Adrenal gland (tissue), 12 donors: ENCODE measurements around the gene ZNF76. TPM values are rescaled to one million over a fixed set of nuclear protein-coding genes. Genes with fewer than 3 reads are reported as not detected.
A peak's percentile ranks its signal among the peaks of the same experiment; 100 is the strongest.

Experiments used
- DNase-seq, 7 donors: peaks; one replicate each; pipeline ENCODE4 v3.0.0-alpha.2; 2019 to 2020
- H3K27ac ChIP-seq, 5 donors: fragments of 200-600 bp; sonication (generic) in 4 of 5; 1 replicate in 3 of 5; 2 replicates in 2 of 5; pipeline versions ENCODE4 v1.5.1 to v1.8.0; 2016 to 2020; ENCODE audit warnings: mild to moderate bottlenecking in 1 of 5
- H3K27me3 ChIP-seq: fragments of 200-600 bp; 2 replicates; pipeline ENCODE4 v1.8.0; 2021
- H3K36me3 ChIP-seq, 2 donors: fragments of 200-600 bp; replicated peaks in 1 of 2; 1 replicate in 1 of 2; 2 replicates in 1 of 2; pipeline versions ENCODE4 v1.5.1 to v1.8.0; 2018 to 2022
- H3K4me1 ChIP-seq, 2 donors: fragments of 200-600 bp; replicated peaks in 1 of 2; 1 replicate in 1 of 2; 2 replicates in 1 of 2; pipeline versions ENCODE4 v1.5.1 to v1.8.0; 2018 to 2021
- H3K4me3 ChIP-seq, 4 donors: fragments of 200-600 bp; sonication (generic) in 3 of 4; one replicate each; pipeline ENCODE4 v1.5.1; 2016 to 2018
- H3K9me3 ChIP-seq, 3 donors: fragments of 200-600 bp; sonication (generic) in 1 of 3; replicated peaks in 1 of 3; 1 replicate in 2 of 3; 2 replicates in 1 of 3; pipeline versions ENCODE4 v1.5.1 to v1.8.0; 2016 to 2021
- POLR2A ChIP-seq, 2 donors: fragments of 450-650 bp; IDR thresholded peaks; one replicate each; pipeline ENCODE4 v1.6.1; 2017; ENCODE audit warnings: antibody characterized with exemption in 2 of 2, mild to moderate bottlenecking in 2 of 2, moderate library complexity in 1 of 2
- WGBS, 4 donors: extraction: QIAGEN DNeasy Blood & Tissue Kit in 2 of 4; methylation state at CpG; one replicate each; pipeline versions ENCODE4 v1.1.5 to v1.1.7; 2013 to 2017; 5-methylcytosine and 5-hydroxymethylcytosine counted together
- intact Hi-C, 2 donors: fragments of 100-400 bp; cut with DNase I; formaldehyde crosslinking; loops; one replicate each; pipeline versions ENCODE4 v1.14.1 to v1.15.0; 2022 to 2023
- polyA plus RNA-seq, 3 donors: library from polyadenylated mRNA; stranded (reverse); fragments of 200-250 nt in 2 of 3; fragments of 350-450 nt in 1 of 3; fragmentation: Illumina TruSeq in 1 of 3; extraction: RNeasy Lipid Tissue Mini Kit (QIAGEN cat#74804) in 1 of 3; gene quantifications; one replicate each; pipeline ENCODE4 v1.2.3, GENCODE V29; 2013 to 2014
- total RNA-seq, 9 donors: library from RNA; depleted of rRNA in 4 of 9; stranded (reverse); fragments of >200 nt in 4 of 9; fragments of 120-200 nt in 1 of 9; fragmentation: NEBNext Ultra II Directional in 1 of 9; extraction: Animal tissue kit (Norgen Biotek cat#: 25700) in 1 of 9; gene quantifications; one replicate each; pipeline versions ENCODE4 v1.1.0 to v1.2.4, GENCODE V29; 2013 to 2023
- TF ChIP-seq, protein P1 (sequence below), 6 experiments: fragments of 450-650 bp in 4 of 6; fragments of 200-600 bp in 2 of 6; sonication (generic) in 1 of 6; IDR thresholded peaks; 1 replicate in 5 of 6; 2 replicates in 1 of 6; pipeline versions ENCODE4 v1.5.1 to v1.8.0; 2016 to 2021; ENCODE audit warnings: antibody characterized with exemption in 6 of 6, mild to moderate bottlenecking in 2 of 6, moderate library complexity in 1 of 6
- donor health status: healthy with polysubstance abuse.
- donor health status: Bipolar disorder and iron deficiency.
- donor health status: DM: yes; HTN: yes; CAD: no.
- donor health status: DM: no; HTN: no; CAD: no.
- donor health status: DM: no; HTN: no; CAD: no.
- donor health status: DM: yes; HTN: yes; CAD: no.

Gene ZNF76
- total and polyA plus RNA-seq, 12 donors, result 25.3 to 185 (median 45.2) TPM

DNA sequence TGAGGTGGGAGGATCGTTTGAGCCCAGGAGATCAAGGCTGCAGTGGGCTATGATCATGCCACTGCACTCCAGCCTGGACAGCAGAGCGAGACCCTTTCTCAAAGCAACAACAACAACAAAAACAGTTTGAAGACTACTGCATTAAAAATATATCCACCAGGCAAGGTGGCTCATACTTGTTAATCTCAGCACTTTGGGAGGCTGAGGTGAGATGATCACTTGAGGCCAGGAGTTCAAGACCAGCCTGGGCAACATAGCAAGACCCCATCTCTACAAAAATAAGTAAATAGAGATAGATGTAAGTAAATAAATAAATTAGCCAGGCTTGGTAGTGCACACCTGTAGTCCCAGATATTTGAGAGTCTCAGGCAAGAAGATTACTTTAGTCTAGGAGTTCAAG, 12.5 kb downstream of the ZNF76 start:
- WGBS, 4 donors, result 93 to 100% (median 98%) methylated on average over 2 of the region's 2 CpGs
- intact Hi-C loops, result no loop called here
- no peak for DNase-seq
- Histone ChIP-seq H3K4me3 (no peak overlapping the region), H3K36me3 (no peaks in the 10 kb centered on the region), H3K4me1 (peaks cover 0 to 10% of the 10 kb centered on the region in 2 donors), H3K27ac (no peak overlapping the region), H3K9me3 (no peaks in the 10 kb centered on the region), H3K27me3 (no peaks in the 10 kb centered on the region)
- TF ChIP-seq, protein P1, sequence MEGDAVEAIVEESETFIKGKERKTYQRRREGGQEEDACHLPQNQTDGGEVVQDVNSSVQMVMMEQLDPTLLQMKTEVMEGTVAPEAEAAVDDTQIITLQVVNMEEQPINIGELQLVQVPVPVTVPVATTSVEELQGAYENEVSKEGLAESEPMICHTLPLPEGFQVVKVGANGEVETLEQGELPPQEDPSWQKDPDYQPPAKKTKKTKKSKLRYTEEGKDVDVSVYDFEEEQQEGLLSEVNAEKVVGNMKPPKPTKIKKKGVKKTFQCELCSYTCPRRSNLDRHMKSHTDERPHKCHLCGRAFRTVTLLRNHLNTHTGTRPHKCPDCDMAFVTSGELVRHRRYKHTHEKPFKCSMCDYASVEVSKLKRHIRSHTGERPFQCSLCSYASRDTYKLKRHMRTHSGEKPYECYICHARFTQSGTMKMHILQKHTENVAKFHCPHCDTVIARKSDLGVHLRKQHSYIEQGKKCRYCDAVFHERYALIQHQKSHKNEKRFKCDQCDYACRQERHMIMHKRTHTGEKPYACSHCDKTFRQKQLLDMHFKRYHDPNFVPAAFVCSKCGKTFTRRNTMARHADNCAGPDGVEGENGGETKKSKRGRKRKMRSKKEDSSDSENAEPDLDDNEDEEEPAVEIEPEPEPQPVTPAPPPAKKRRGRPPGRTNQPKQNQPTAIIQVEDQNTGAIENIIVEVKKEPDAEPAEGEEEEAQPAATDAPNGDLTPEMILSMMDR (IDR thresholded peaks at IDR 0.05), result no peak
- TF ChIP-seq POLR2A (IDR thresholded peaks at IDR 0.05), result no peak

DNA sequence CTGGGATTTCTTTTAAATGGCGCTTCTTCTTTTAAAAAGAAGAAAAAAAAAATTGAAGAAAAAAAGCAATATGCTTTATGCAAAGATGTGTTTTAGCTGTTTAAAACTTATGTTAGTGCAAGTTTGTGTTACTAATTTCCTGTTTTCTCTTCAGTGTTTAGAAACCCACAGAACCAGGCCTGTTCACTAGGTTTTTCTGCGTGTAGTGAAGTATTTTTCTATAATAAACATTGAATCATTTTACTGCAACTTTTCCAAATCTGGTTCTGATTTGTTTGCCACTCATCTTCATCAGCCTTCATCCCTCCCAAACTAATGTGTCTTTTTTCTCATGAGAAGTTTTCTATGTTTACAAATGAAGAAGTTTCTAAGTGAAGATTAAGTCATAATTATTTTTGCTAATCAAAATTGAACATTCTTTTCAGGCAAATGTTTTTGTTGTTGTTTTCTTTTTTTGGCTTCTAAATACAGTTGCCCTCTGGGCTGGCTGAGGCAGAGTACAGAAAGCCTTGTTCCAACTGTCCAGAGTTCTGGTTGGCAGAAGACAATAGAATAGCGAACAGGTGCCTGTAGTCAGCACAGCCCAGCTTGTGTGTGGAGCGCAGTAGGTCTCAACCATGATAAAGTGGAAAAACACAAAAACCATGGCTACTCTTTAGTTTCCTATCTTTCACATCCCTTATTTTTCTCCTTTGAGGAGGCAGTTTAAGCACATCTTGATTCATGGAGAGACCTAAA, 14.5 kb downstream of the ZNF76 start:
- peaks cover 0 to 10% of the 10 kb centered on the region in 2 donors for H3K4me1 ChIP-seq
- intact Hi-C loops, result no loop called here
- no peak overlapping the region for H3K4me3 ChIP-seq
- no peak overlapping the region for H3K27ac ChIP-seq
- no peak for DNase-seq
- no peaks in the 10 kb centered on the region for H3K9me3 ChIP-seq
- H3K36me3 ChIP-seq, result no peaks in the 10 kb centered on the region
- TF ChIP-seq, protein P1 (IDR thresholded peaks at IDR 0.05), result no peak
- no peak for TF ChIP-seq POLR2A (IDR thresholded peaks at IDR 0.05)
- WGBS, 4 donors, result 87 to 94% (median 92%) methylated on average over 4 of the region's 4 CpGs
- H3K27me3 ChIP-seq, result no peaks in the 10 kb centered on the region

DNA sequence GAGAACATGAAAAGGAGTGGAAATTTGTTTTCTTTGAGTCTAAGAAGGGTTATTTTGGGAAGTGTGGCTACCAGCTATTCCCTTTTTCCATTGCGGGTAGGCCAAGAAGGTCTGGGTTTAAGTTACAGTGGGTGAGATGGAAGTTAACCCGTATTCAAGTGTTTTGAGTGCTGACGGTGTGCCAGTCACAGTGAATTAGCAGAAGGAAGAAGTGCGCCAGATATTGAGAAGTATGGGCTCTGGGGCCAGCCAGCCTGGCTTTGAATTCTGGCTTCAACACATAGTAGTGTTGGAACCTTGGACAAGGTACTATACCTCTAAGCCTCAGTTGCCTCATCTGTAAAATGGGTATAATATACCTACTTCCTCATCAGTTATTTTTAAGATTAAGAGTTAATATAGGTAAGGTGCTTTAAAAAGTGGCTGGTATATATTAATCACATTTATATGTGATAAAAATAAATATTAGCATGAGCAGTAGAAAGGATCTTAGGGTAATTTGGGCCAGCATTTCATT, 16.3 kb downstream of the ZNF76 start:
- H3K27me3 ChIP-seq, result no peaks in the 10 kb centered on the region
- H3K9me3 ChIP-seq, result no peaks in the 10 kb centered on the region
- H3K27ac ChIP-seq, result peak overlapping the region in 1 of 5 donors; percentile 55
- no peaks in the 10 kb centered on the region for H3K36me3 ChIP-seq
- TF ChIP-seq, protein P1 (IDR thresholded peaks at IDR 0.05), result no peak
- TF ChIP-seq POLR2A (IDR thresholded peaks at IDR 0.05), result no peak
- DNase-seq, result no peak
- intact Hi-C loops, result no loop called here
- H3K4me1 ChIP-seq, result peaks cover 0 to 10% of the 10 kb centered on the region in 2 donors
- H3K4me3 ChIP-seq, result no peak overlapping the region
- 79 to 91% (median 86%) methylated on average over 4 of the region's 4 CpGs for WGBS, 4 donors

DNA sequence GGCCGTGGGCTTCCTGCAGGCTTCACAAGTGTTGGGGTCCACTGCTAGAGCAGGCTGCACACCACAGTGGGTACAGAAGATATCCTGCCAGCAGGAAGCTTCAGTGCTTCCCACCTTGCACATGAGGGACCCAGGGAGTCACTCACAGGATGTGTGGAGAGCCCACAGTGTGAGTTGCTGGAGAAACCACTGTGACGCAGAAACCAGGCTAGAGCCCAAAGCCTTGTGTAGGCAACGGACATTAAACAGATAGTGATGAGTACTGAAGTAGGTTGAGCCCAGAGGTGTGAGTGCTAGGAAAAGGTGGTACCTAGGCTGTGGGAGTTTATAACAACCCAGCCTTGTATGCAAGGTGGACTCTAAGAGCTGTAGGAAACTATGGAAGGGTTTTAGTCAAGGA, 19.2 kb downstream of the ZNF76 start:
- Histone ChIP-seq H3K36me3 (peaks cover 0 to 29% of the 10 kb centered on the region in 2 donors), H3K27ac (no peak overlapping the region), H3K27me3 (no peaks in the 10 kb centered on the region), H3K4me1 (peaks cover 0 to 10% of the 10 kb centered on the region in 2 donors), H3K9me3 (no peaks in the 10 kb centered on the region), H3K4me3 (no peak overlapping the region)
- intact Hi-C loops, result no loop called here
- TF ChIP-seq, protein P1 (IDR thresholded peaks at IDR 0.05), result no peak
- no peak for TF ChIP-seq POLR2A (IDR thresholded peaks at IDR 0.05)
- no peak for DNase-seq
- 90 to 99% (median 95%) methylated on average over 3 of the region's 3 CpGs for WGBS, 4 donors
